Endometrial microvascular endothelial cells (primary cell): ENCODE results near the gene PTX4. TPM values are rescaled to one million over a fixed set of nuclear protein-coding genes. Genes with fewer than 3 reads are reported as not detected.

Experiments
- in situ Hi-C: cut with HindIII; loops from 2 replicates; pipeline ENCODE4 v1.10.0; 2017; ENCODE audit warnings: low sequenced_read_pairs, low pct_unique_long_range_greater_than_20kb; ENCODE audit errors: inconsistent ontology term
- total RNA-seq: library from RNA; depleted of rRNA; stranded (reverse); fragments of >200 nt; gene quantifications from one replicate; pipeline ENCODE4 v1.2.3, GENCODE V29; 2015; ENCODE audit errors: inconsistent ontology term

Gene PTX4
- total RNA-seq, 1 donor from 2014 or later = 2.3 TPM

- in situ Hi-C loops = no loop called here
Observed at GRCh38 chr16:1505073-1505844, 16.5 kb upstream of the PTX4 start.

- in situ Hi-C loops = no loop called here
Observed at GRCh38 chr16:1503110-1503955, 14.6 kb upstream of the PTX4 start.

- in situ Hi-C loops = no loop called here
Observed at GRCh38 chr16:1502092-1503004, 13.6 kb upstream of the PTX4 start.

DNA sequence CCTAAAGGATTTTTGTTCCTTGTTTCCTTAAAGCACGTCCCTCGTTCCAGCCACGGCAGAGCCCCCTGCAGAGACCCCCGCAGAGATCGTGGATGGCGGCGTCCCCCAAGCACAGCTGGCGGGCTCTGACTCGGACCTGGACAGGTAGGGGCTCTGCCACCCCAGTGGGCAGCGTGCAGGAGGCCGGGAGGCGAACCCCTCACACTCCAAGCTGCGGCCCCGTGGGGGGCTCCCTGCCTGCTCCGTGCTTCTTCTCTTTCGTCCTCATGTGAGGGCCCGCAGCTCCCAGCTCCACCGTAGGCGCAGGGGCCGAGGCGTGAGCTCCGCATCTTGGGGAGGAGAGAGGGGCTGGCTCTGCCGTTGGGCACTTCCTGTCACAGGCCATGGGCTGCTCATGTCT is 12.9 kb upstream of the PTX4 start:
- in situ Hi-C loops = no loop called here

- in situ Hi-C loops = no loop called here
Observed at GRCh38 chr16:1500465-1501150, 11.9 kb upstream of the PTX4 start.

DNA sequence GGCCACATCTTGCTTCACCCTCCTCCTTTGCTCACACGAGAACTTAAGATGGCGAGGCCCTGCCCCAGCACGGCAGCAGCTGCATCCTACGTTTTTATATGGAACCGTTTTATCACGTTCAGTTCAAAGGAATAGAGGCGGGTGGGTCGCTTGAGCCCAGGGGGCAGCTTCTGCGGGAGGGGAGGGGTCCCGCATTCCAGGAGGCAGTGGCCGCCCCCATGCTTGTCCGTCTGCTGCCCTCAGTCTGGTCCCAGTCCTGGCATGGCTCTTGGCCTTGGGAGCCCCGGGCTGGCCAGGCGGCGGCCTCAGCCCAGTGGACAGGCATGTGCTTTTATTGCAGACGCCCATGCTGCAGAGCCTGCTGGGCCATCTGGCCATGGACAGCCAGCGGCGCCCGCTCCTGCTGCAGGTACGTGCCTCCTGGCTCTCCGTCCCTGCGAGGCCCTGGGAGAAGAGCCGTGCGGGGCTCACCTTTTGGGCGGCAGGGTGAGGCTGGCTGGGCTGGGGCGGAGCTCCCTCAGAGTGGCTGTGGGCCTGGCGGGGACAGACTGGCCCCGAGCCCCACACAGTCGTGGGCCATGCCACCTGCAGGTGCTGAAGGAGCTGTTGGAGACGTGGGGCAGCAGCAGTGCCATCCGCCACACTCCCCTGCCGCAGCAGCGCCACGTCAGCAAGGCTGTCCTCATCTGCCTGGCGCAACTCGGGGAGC is 11.2 kb upstream of the PTX4 start:
- in situ Hi-C loops = loop anchor here (25.0 kb wide), 1 partner anchor 113 kb away; no protein-coding TSS in a partner anchor

GRCh38 chr16:1498899-1499676 is 10.3 kb upstream of the PTX4 start:
- in situ Hi-C loops = loop anchor here (25.0 kb wide), 1 partner anchor 112 kb away; no protein-coding TSS in a partner anchor

- in situ Hi-C loops = loop anchor here (25.0 kb wide), 1 partner anchor 110 kb away; no protein-coding TSS in a partner anchor
Observed at GRCh38 chr16:1497014-1497598, 8.4 kb upstream of the PTX4 start.

GRCh38 chr16:1496464-1496863 is 7.7 kb upstream of the PTX4 start:
- in situ Hi-C loops = loop anchor here (25.0 kb wide), 1 partner anchor 109 kb away; no protein-coding TSS in a partner anchor

DNA sequence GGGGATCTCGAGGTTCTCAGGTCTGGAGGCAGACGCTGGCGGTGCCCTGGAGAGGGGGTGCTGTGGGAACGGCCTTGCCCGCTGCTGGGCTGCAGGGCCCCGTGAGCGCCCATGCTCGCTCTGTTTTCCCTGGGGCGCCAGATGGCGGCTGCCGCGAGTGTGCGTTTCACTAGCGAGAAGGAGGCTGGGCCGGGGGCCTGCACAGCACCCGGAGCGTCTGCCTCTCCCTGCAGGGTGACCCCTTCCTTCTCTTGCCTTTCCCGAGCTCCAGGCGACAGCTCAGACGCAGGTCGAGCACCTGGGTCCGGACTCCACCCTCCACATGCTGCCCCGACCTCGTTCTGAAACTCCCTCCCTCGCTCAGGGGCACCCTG is 7.1 kb upstream of the PTX4 start:
- in situ Hi-C loops = loop anchor here (25.0 kb wide), 1 partner anchor 109 kb away; no protein-coding TSS in a partner anchor

DNA sequence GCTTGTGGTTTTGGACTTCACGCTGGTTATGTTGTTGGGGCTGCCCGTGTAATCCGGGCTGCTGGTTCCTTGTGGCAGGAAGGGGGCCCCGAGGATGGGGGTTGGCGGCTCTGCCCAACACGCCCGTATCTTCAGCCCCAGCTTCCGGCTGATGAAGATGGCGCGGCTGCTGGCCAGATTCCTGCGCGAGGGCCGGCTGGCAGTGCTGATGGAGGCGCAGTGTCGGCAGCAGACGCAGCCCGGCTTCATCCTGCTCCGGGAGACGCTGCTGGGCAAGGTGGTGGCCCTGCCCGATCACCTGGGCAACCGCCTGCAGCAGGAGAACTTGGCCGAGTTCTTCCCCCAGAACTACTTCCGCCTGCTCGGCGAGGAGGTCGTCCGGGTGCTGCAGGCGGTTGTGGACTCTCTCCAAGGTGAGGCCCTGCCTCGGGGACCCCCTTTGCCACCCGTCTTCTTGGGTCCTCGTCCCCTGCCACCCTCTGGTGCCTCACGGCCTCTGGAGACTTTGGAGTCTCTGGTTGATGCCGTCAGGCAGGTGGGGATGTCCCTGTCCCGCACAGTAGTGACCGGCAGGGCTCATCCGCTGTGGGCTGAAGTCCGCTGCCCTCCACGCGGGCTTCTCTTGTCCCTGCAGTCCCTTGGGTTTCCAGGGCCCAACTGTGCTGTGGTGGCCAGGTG is 6.6 kb upstream of the PTX4 start:
- in situ Hi-C loops = loop anchor here (25.0 kb wide), 1 partner anchor 108 kb away; no protein-coding TSS in a partner anchor

DNA sequence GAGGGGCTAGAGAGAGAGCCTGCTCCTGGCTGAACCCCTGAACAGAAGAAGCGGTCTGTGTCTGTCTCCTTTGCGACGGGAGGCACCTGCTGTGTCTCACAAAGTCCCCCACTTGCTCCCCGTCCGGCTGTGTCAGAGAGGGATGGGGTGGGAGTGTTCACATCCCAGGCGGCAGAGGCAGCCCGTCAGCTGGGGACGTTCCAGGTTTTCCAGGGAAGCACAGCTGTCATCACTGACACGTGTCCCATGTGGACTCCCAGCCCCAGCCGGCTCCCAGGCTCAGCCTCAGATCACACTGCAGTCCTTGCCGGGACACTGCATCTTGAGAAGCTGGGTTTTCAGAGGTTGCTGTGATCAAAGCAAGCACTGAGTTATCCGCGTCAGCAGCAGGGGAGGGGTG is 6.0 kb upstream of the PTX4 start:
- in situ Hi-C loops = loop anchor here (25.0 kb wide), 1 partner anchor 107 kb away; no protein-coding TSS in a partner anchor

GRCh38 chr16:1494129-1494640 is 5.4 kb upstream of the PTX4 start:
- in situ Hi-C loops = loop anchor here (25.0 kb wide), 1 partner anchor 107 kb away; no protein-coding TSS in a partner anchor

DNA sequence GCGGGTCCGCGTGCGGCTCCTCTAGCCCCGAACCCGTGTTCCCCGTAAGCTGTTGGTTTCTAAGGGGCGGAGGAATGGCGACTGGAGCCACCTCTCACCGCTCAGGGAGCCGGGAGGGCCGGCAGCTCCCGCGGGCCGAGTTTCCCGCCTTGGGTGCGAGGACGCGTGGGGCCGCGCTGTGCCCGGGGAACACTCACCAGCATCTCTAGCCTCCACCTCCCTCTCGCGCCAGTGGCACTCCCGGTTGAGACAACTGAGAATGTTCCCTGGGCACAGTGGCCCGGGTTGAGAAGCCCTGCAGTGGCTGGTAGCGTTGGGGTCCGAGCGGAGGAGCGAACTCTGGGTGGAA is 5.0 kb upstream of the PTX4 start:
- in situ Hi-C loops = loop anchor here (25.0 kb wide), 1 partner anchor 106 kb away; no protein-coding TSS in a partner anchor

- in situ Hi-C loops = loop anchor here (25.0 kb wide), 1 partner anchor 106 kb away; no protein-coding TSS in a partner anchor
Observed at GRCh38 chr16:1492923-1493745, 4.4 kb upstream of the PTX4 start, which contains the start of gene TELO2. Gene TELO2 (plus strand): TSS chr16:1493360. CDS start chr16:1494282, 922 bp downstream.
